GM12891 (cell line): ENCODE results near the gene MSH3.

Experiments used
- PAX5 ChIP-seq: IDR thresholded peaks from 2 replicates; pipeline ENCODE4 v1.6.1; 2011; ENCODE audit warnings: low read length, moderate library complexity, mild to moderate bottlenecking; ENCODE audit not compliant: insufficient read depth, severe bottlenecking
- POLR2A ChIP-seq: IDR thresholded peaks from 2 replicates; pipeline ENCODE4 v1.6.1; 2011; ENCODE audit warnings: low read depth, low read length, control low read depth
- POLR2AphosphoS5 ChIP-seq: IDR thresholded peaks from 2 replicates; pipeline ENCODE4 v1.6.1; 2011; ENCODE audit warnings: low read depth, low read length, control low read depth
- SPI1 ChIP-seq: IDR thresholded peaks from 2 replicates; pipeline ENCODE4 v1.6.1; 2011; ENCODE audit warnings: low read depth, low read length, control low read depth
- TAF1 ChIP-seq: IDR thresholded peaks from 2 replicates; pipeline ENCODE4 v1.6.1; 2011; ENCODE audit warnings: low read depth, low read length, control low read depth

- no peak for TF ChIP-seq POLR2A
- no peak for TF ChIP-seq PAX5
- no peak for TF ChIP-seq POLR2AphosphoS5
- TF ChIP-seq SPI1: no peak
- no peak for TF ChIP-seq TAF1
Observed at GRCh38 chr5:80867233-80867632, 212.8 kb downstream of the MSH3 start.
